HepG2 (cell line): Measurements from ENCODE around the gene SLC22A23. TPM values are rescaled to one million over a fixed set of nuclear protein-coding genes. Genes with fewer than 3 reads are reported as not detected.

ENCODE experiments used
- AHDC1 ChIP-seq: sonication (generic); formaldehyde crosslinking; IDR thresholded peaks from 2 replicates; pipeline ENCODE4 v1.5.1; 2020; ENCODE audit warnings: mild to moderate bottlenecking, missing genetic modification reagents, borderline replicate concordance
- CHD2 ChIP-seq: IDR thresholded peaks from 2 replicates; pipeline ENCODE4 v1.6.1; 2011; ENCODE audit warnings: low read depth, low read length, improper control_type of control experiment
- EED ChIP-seq: sonication (generic); formaldehyde crosslinking; IDR thresholded peaks from 2 replicates; pipeline ENCODE4 v1.5.0; 2020; ENCODE audit warnings: mild to moderate bottlenecking, missing genetic modification reagents
- ESRRA ChIP-seq: sonication (generic); formaldehyde crosslinking; IDR thresholded peaks from 2 replicates; pipeline ENCODE4 v1.5.1; 2020; ENCODE audit warnings: mild to moderate bottlenecking, low read depth, missing genetic modification reagents
- GMEB2 ChIP-seq: IDR thresholded peaks from 2 replicates; pipeline ENCODE4 v1.6.1; 2016; ENCODE audit warnings: missing biosample characterization, missing genetic modification reagents, low read depth
- MLLT10 ChIP-seq: sonication (generic); formaldehyde crosslinking; IDR thresholded peaks from 2 replicates; pipeline ENCODE4 v1.4.0; 2020; ENCODE audit warnings: missing genetic modification reagents
- NCOA2 ChIP-seq: sonication (generic); formaldehyde crosslinking; IDR thresholded peaks from 2 replicates; pipeline ENCODE4 v1.8.0; 2022; ENCODE audit warnings: inconsistent platforms
- NFE2 ChIP-seq: sonication (generic); formaldehyde crosslinking; IDR thresholded peaks from 2 replicates; pipeline ENCODE4 v1.4.0; 2020; ENCODE audit warnings: missing genetic modification reagents
- NFIB ChIP-seq: sonication (generic); formaldehyde crosslinking; IDR thresholded peaks from 2 replicates; pipeline ENCODE4 v1.9.0; 2021; ENCODE audit warnings: missing genetic modification reagents, mild to moderate bottlenecking, borderline replicate concordance
- PHF5A ChIP-seq: IDR thresholded peaks from one replicate; pipeline ENCODE4 v1.6.1; 2018; ENCODE audit warnings: low read depth, missing genetic modification reagents; ENCODE audit not compliant: unreplicated experiment
- RXRA ChIP-seq: sonication (generic); formaldehyde crosslinking; IDR thresholded peaks from 2 replicates; pipeline ENCODE4 v1.5.1; 2020; ENCODE audit warnings: missing genetic modification reagents
- SAP130 ChIP-seq: IDR thresholded peaks from 2 replicates; pipeline ENCODE4 v1.6.1; 2016; ENCODE audit warnings: low read depth
- ZBTB44 ChIP-seq: sonication (generic); formaldehyde crosslinking; IDR thresholded peaks from 2 replicates; pipeline ENCODE4 v1.4.0; 2020; ENCODE audit warnings: missing genetic modification reagents
- ZKSCAN1 ChIP-seq: fragments of 150-350 bp; IDR thresholded peaks from 2 replicates; pipeline ENCODE4 v1.6.1; 2014; ENCODE audit warnings: low read length
- ZNF280B ChIP-seq: sonication (generic); formaldehyde crosslinking; IDR thresholded peaks from 2 replicates; pipeline ENCODE4 v1.5.0; 2020; ENCODE audit warnings: missing genetic modification reagents, mild to moderate bottlenecking, borderline replicate concordance
- ZNF3 ChIP-seq: IDR thresholded peaks from 2 replicates; pipeline ENCODE4 v1.7.0; 2017; ENCODE audit warnings: inconsistent platforms
- ZNF597 ChIP-seq: sonication (generic); formaldehyde crosslinking; IDR thresholded peaks from 2 replicates; pipeline ENCODE4 v1.5.0; 2020; ENCODE audit warnings: missing genetic modification reagents
- ZNF749 ChIP-seq: sonication (generic); formaldehyde crosslinking; IDR thresholded peaks from 2 replicates; pipeline ENCODE4 v1.8.0; 2022; ENCODE audit warnings: mild to moderate bottlenecking, missing genetic modification reagents, moderate library complexity, borderline replicate concordance
- polyA plus RNA-seq, 8 experiments: library from polyadenylated mRNA; depleted of rRNA in 3 of 8; stranded (reverse) in 7 of 8; unstranded in 1 of 8; fragments of >200 nt; fragmentation: Illumina TruSeq in 4 of 8; extraction: Trizol in 4 of 8; gene quantifications; 2 replicates each; pipeline versions ENCODE4 v1.2.1 to v1.2.3, GENCODE V29; 2011 to 2016; ENCODE audit warnings: low read depth in 4 of 8, missing spikeins in 1 of 8, mixed read lengths in 1 of 8; ENCODE audit not compliant: insufficient read depth in 1 of 8
- total RNA-seq, 5 experiments: library from RNA; depleted of rRNA; stranded (reverse); fragments of >200 nt; fragmentation: Illumina TruSeq; extraction: Trizol; gene quantifications; 2 replicates each; pipeline ENCODE4 v1.2.3, GENCODE V29; 2016; ENCODE audit warnings: low read depth in 1 of 5

The SLC22A23 gene
- total and polyA plus RNA-seq, 2 of the 13 experiments (the other 11 are each of a cell fraction or from before 2014, with no cell fraction given), result 11.8 to 17.5 TPM

GRCh38 chr6:3410385-3411360, 46.2 kb downstream of the SLC22A23 start (continued):
- no peak for TF ChIP-seq PHF5A (CRISPR knock-in tag)
- no peak for TF ChIP-seq ZNF597 (CRISPR knock-in tag)
- TF ChIP-seq NFE2 (CRISPR knock-in tag), result no peak
- TF ChIP-seq EED (CRISPR knock-in tag), result no peak
- no peak; the same call in 1 of the 2 replicates for TF ChIP-seq ZNF3 (CRISPR knock-in tag)
- TF ChIP-seq ESRRA (CRISPR knock-in tag), result peak; percentile 73
- TF ChIP-seq CHD2, result no peak
- no peak for TF ChIP-seq GMEB2 (CRISPR knock-in tag)
- TF ChIP-seq SAP130 (CRISPR knock-in tag), result peak; percentile 70; the same call in 1 of the 2 replicates
- no peak for TF ChIP-seq ZNF749
- no peak for TF ChIP-seq NFIB (CRISPR knock-in tag)
- TF ChIP-seq ZNF280B (CRISPR knock-in tag), result no peak
- no peak for TF ChIP-seq ZBTB44 (CRISPR knock-in tag)
- TF ChIP-seq AHDC1, result no peak
- TF ChIP-seq NCOA2 (CRISPR knock-in tag), result peak; percentile 59
- TF ChIP-seq ZKSCAN1, result no peak
- TF ChIP-seq RXRA (CRISPR knock-in tag), result peak; percentile 61; the same call in 1 of the 2 replicates
- no peak for TF ChIP-seq MLLT10
